ENCODE results near the gene UBE2G2. TPM values are rescaled to one million over a fixed set of nuclear protein-coding genes. Genes with fewer than 3 reads are reported as not detected.

The UBE2G2 gene
- total and polyA plus RNA-seq, 7 experiments from 2014 or later: 50.7 to 150 (median 118) TPM

DNA sequence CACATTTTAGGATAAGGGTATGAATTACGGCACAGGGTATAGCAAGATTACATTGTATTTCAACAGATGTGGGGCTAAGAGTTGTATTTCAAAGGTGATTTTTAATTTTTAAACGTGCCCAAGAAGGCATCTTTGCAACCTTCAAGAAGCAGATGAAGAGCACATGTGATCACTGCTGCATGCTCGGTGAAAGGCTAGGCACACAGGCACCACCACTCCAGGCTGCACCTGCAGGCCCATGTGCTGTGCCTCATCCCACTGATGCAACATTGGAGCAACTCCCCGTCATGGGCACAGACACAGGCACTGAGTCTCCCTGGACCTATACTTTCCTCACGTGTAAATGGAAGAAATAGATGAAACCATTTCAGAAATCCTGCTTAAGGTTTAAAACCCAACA is 23.5 kb downstream of the UBE2G2 start:
- Mint-ChIP-seq H3K27me3 (no peaks in the 10 kb centered on the region), H3K9me3 (no peaks in the 10 kb centered on the region)
- no peak for ATAC-seq

DNA sequence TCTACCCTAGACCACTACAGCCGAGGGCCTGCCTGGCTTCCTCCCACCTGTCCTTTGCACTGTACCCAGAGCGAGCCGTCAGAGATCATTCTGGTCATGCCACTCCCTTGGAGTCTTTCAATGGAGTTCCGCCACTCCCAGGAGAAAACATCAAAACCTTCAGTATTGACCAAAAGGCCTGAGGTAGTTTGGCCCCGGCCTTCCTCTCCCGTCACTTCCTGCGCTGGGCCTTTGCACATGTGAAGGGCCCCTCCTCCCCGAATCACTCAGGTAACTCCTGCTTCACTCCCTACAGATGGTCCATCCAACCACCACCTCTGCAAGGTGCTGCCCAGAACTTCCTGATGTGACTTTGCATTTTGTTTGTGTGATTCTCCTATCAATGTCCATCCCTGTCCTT is 26.6 kb downstream of the UBE2G2 start:
- Histone ChIP-seq H3K36me3 (ENCODE audit: control insufficient read depth in 2 of 3, insufficient read depth in 3 of 3, low read length in 3 of 3) (peaks cover 9 to 80% (median 17%) of the 10 kb centered on the region in 3 experiments), H3K9me3 (ENCODE audit: control insufficient read depth in 2 of 3, low read length in 3 of 3) (no peaks in the 10 kb centered on the region), H3K27me3 (ENCODE audit: control insufficient read depth in 2 of 2, insufficient read depth in 2 of 2, low read length in 2 of 2) (no peaks in the 10 kb centered on the region), H3K4me3 (ENCODE audit: low read length) (no peak overlapping the region), H3K4me1 (ENCODE audit: control insufficient read depth in 2 of 2, insufficient read depth in 2 of 2, low read length in 2 of 2) (no peaks in the 10 kb centered on the region), H3K27ac (ENCODE audit: low read depth, low read length) (no peak overlapping the region)
- Mint-ChIP-seq H3K9me3 (no peaks in the 10 kb centered on the region), H3K27ac (peak overlapping the region in 1 of 9 donors; percentile 41), H3K27me3 (no peaks in the 10 kb centered on the region), H3K36me3 (peaks cover 7 to 52% (median 24%) of the 10 kb centered on the region in 5 donors), H3K4me1 (peaks cover 0 to 17% (median 7%) of the 10 kb centered on the region in 7 donors), H3K4me3 (no peak overlapping the region)
- POLR2A ChIA-PET: no interaction called here
- intact Hi-C loops (cut with micrococcal nuclease): no loop called here
- CTCF ChIA-PET: no interaction called here
- peak in 1 of 9 donors; percentile 17 for DNase-seq
- no peak for ATAC-seq

More for the DNA sequence above, 23.5 kb downstream of the UBE2G2 start:
- peaks cover 2 to 36% (median 24%) of the 10 kb centered on the region in 7 donors for H3K4me1 Mint-ChIP-seq
- intact Hi-C loops (cut with micrococcal nuclease): no loop called here
- no peak overlapping the region for H3K4me3 Mint-ChIP-seq
- CTCF ChIA-PET: no interaction called here
- peaks cover 4 to 64% (median 9%) of the 10 kb centered on the region in 3 experiments for H3K36me3 ChIP-seq (ENCODE audit: control insufficient read depth in 2 of 3, insufficient read depth in 3 of 3, low read length in 3 of 3)
- H3K9me3 ChIP-seq (ENCODE audit: control insufficient read depth in 2 of 3, low read length in 3 of 3): no peaks in the 10 kb centered on the region
- DNase-seq: no peak
- no peak overlapping the region for H3K4me3 ChIP-seq (ENCODE audit: low read length)
- H3K27me3 ChIP-seq (ENCODE audit: control insufficient read depth in 2 of 2, insufficient read depth in 2 of 2, low read length in 2 of 2): no peaks in the 10 kb centered on the region
- peak overlapping the region in 1 of 9 donors; percentile 31 for H3K27ac Mint-ChIP-seq
- POLR2A ChIA-PET: no interaction called here
- H3K27ac ChIP-seq (ENCODE audit: low read depth, low read length): no peak overlapping the region
- H3K4me1 ChIP-seq (ENCODE audit: control insufficient read depth in 2 of 2, insufficient read depth in 2 of 2, low read length in 2 of 2): no peaks in the 10 kb centered on the region
- peaks cover 7 to 43% (median 20%) of the 10 kb centered on the region in 5 donors for H3K36me3 Mint-ChIP-seq

DNA sequence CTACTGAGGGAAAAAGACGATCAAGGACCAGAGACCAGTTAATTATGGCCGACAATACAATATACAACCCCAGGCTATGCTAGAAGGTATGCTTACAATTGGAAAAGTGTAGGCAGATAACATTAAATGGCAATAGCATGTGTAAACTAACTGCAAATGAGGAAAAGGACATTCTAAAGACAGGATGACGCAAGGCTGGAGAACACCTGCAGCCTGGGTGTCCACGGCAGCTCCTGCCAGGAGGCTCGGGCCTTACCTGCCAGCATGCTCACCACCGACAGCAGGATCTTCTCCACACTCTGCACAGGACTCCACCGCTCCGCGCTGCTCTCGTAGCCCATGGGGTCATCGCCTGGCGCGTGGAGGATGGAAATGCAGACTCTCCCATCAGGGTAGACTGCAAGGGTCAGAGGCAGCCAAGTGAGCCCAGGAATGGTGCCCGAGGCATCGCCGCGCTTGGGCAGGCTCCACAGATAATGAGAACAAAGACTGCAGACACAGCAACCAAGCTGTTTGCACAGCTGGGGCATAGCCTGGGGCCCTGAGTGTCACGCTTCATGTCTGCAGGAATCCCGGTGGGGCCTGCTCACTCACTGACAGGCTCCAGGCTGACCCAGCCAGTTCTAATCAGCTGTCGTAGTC is 28.2 kb downstream of the UBE2G2 start:
- Mint-ChIP-seq H3K27me3 (no peaks in the 10 kb centered on the region), H3K36me3 (peaks cover 7 to 54% (median 23%) of the 10 kb centered on the region in 5 donors), H3K4me3 (no peak overlapping the region), H3K9me3 (no peaks in the 10 kb centered on the region), H3K27ac (peak overlapping the region in 1 of 9 donors; percentile 33), H3K4me1 (peaks cover 0 to 8% (median 7%) of the 10 kb centered on the region in 7 donors)
- H3K27me3 ChIP-seq (ENCODE audit: control insufficient read depth in 2 of 2, insufficient read depth in 2 of 2, low read length in 2 of 2): no peaks in the 10 kb centered on the region
- ATAC-seq: no peak
- POLR2A ChIA-PET: interaction anchor here (0.9 kb wide), 1 partner anchor 9 kb away, joined by 3 read pairs; no protein-coding TSS in a partner anchor
- intact Hi-C loops (cut with micrococcal nuclease): no loop called here
- H3K27ac ChIP-seq (ENCODE audit: low read depth, low read length): no peak overlapping the region
- CTCF ChIA-PET: interaction anchor here (1.0 kb wide), 1 partner anchor 263 kb away, joined by 4 read pairs; no protein-coding TSS in a partner anchor
- no peaks in the 10 kb centered on the region for H3K9me3 ChIP-seq (ENCODE audit: control insufficient read depth in 2 of 3, low read length in 3 of 3)
- no peak overlapping the region for H3K4me3 ChIP-seq (ENCODE audit: low read length)
- DNase-seq: peak in 1 of 9 donors; percentile 18
- H3K4me1 ChIP-seq (ENCODE audit: control insufficient read depth in 2 of 2, insufficient read depth in 2 of 2, low read length in 2 of 2): no peaks in the 10 kb centered on the region
- peaks cover 9 to 80% (median 17%) of the 10 kb centered on the region in 3 experiments for H3K36me3 ChIP-seq (ENCODE audit: control insufficient read depth in 2 of 3, insufficient read depth in 3 of 3, low read length in 3 of 3)

DNA sequence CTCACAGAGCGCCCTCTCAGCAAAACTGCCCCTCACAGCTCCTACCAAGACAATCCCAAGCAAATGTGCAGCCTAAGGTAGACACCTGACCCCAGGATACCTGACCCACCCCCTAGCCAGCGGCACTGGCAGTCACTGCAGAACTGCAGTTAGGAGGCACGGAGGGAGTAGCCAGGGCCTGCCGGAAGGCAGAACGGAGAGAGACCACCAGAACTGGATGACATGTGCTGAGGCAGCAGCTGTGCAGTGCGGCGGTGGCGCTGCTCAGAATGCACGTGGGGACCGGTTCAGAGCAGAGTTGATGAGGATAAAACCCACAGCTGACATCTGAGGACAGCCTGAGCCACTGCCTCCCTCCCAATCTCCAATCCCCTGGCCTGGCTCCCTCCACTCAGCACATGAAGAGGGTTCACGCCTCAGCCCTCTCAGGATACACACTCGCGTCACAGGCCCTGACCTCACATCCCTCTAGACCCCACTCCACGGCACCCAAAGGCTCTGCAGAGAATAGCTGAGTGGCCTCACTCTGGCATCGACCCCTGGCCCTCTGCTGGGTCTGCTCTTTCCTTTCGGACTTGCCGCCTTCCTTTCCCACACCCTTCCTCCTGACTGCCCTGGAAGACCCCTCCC is 29.6 kb downstream of the UBE2G2 start:
- Histone ChIP-seq H3K36me3 (ENCODE audit: control insufficient read depth in 2 of 3, insufficient read depth in 3 of 3, low read length in 3 of 3) (peaks cover 9 to 68% (median 17%) of the 10 kb centered on the region in 3 experiments), H3K4me1 (ENCODE audit: control insufficient read depth in 2 of 2, insufficient read depth in 2 of 2, low read length in 2 of 2) (no peaks in the 10 kb centered on the region), H3K9me3 (ENCODE audit: control insufficient read depth in 2 of 3, low read length in 3 of 3) (no peaks in the 10 kb centered on the region), H3K27ac (ENCODE audit: low read depth, low read length) (no peak overlapping the region), H3K27me3 (ENCODE audit: control insufficient read depth in 2 of 2, insufficient read depth in 2 of 2, low read length in 2 of 2) (no peaks in the 10 kb centered on the region), H3K4me3 (ENCODE audit: low read length) (no peak overlapping the region)
- DNase-seq: peak in 1 of 9 donors; percentile 9
- intact Hi-C loops (cut with micrococcal nuclease): no loop called here
- no peaks in the 10 kb centered on the region for H3K27me3 Mint-ChIP-seq
- no peak overlapping the region for H3K4me3 Mint-ChIP-seq
- CTCF ChIA-PET: no interaction called here
- POLR2A ChIA-PET: interaction anchor here (0.5 kb wide), 1 partner anchor 158 kb away, joined by 8 read pairs; no protein-coding TSS in a partner anchor
- peaks cover 0 to 2% (median 0%) of the 10 kb centered on the region in 7 donors for H3K4me1 Mint-ChIP-seq
- H3K9me3 Mint-ChIP-seq: no peaks in the 10 kb centered on the region
- peak overlapping the region in 1 of 9 donors; percentile 9 for H3K27ac Mint-ChIP-seq
- H3K36me3 Mint-ChIP-seq: peaks cover 4 to 43% (median 20%) of the 10 kb centered on the region in 5 donors
- ATAC-seq: no peak

DNA sequence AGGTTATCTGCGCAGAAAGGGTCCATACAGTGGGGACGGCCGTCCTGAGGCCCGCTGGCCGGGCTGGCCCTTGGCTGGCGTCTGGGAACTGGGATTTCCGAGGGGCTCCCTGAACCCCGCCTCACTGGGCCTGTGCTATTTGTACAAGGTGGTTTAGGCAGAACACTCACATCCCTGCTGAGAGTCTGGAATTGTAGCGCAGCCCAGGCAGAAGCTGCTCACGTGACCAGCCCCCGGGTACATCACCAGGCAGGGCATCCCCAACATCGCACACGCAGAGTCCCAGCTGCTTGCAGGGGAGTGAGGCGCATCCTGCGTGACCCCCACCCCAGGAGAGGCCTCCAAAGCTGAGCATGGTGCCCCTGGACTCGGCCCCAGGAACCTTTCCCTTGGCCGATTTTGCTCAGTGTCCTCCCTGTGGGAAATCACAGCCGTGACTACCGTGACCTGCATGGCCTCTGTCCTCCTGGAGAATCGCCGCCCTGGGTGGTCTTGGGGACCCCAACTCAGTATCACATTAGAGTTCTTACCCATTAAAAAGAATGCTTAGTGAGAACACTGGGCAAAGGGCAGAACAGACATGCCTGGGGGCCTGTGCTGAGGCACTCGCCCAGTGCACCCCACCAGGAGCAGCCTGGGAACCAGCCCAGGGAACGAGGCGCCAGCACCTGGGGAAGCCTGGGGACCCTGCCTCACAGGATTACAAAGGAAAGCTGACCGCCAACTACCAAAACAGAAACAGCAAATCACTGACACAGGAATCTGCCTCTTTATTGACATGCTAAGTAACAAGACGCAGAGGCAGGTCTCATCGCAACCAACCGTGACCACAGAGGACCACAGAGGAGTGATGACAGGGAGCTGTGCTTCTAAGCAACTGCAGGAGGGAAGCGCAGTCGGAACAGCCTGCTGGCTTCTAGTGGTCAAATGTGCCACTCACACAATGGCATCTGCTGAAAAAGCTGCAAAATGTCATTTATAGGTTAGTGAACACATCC is 33.5 kb downstream of the UBE2G2 start:
- Histone ChIP-seq H3K4me1 (ENCODE audit: control insufficient read depth in 2 of 2, insufficient read depth in 2 of 2, low read length in 2 of 2) (peaks cover 13 to 17% of the 10 kb centered on the region in 2 donors), H3K36me3 (ENCODE audit: control insufficient read depth in 2 of 3, insufficient read depth in 3 of 3, low read length in 3 of 3) (peaks cover 0 to 34% (median 13%) of the 10 kb centered on the region in 3 experiments), H3K9me3 (ENCODE audit: control insufficient read depth in 2 of 3, low read length in 3 of 3) (no peaks in the 10 kb centered on the region), H3K27me3 (ENCODE audit: control insufficient read depth in 2 of 2, insufficient read depth in 2 of 2, low read length in 2 of 2) (no peaks in the 10 kb centered on the region), H3K4me3 (ENCODE audit: low read length) (no peak overlapping the region), H3K27ac (ENCODE audit: low read depth, low read length) (no peak overlapping the region)
- Mint-ChIP-seq H3K36me3 (peaks cover 0 to 27% (median 11%) of the 10 kb centered on the region in 5 donors), H3K4me3 (no peak overlapping the region), H3K27me3 (no peaks in the 10 kb centered on the region), H3K9me3 (no peaks in the 10 kb centered on the region), H3K4me1 (peaks cover 7 to 19% (median 11%) of the 10 kb centered on the region in 7 donors), H3K27ac (no peak overlapping the region)
- intact Hi-C loops (cut with micrococcal nuclease): no loop called here
- POLR2A ChIA-PET: interaction anchor here (0.7 kb wide), 1 partner anchor 799 kb away, joined by 3 read pairs; no protein-coding TSS in a partner anchor
- no peak for DNase-seq
- CTCF ChIA-PET: no interaction called here
- ATAC-seq: no peak

DNA sequence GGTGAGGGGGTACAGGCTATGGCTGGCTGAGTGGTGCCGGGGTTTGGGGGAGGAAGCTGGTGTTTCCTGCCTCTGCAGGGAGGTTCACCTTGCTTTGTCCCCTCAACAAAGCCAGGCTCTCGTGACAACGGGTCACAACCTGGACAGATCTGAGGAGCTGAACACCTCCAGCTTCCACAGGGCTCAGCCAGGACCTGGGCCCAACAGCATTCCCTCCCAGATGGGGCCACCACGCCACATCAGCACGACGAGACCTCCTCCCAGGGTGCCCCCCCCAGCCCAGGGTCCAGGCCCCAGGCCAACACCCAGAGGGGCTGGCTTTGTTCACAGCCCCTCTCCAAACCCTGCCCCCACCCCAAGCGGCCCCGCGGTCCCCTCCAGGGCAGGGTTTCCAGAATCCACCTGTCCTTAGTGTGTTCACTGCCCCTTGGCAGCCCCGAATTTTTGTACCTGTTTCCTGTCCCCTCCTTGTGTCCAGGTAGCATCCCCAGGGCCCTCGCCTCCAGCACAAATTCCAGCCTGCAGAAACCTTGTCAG is 34.7 kb downstream of the UBE2G2 start:
- Histone ChIP-seq H3K4me3 (ENCODE audit: low read length) (no peak overlapping the region), H3K27ac (ENCODE audit: low read depth, low read length) (no peak overlapping the region), H3K27me3 (ENCODE audit: control insufficient read depth in 2 of 2, insufficient read depth in 2 of 2, low read length in 2 of 2) (no peaks in the 10 kb centered on the region), H3K9me3 (ENCODE audit: control insufficient read depth in 2 of 3, low read length in 3 of 3) (no peaks in the 10 kb centered on the region), H3K4me1 (ENCODE audit: control insufficient read depth in 2 of 2, insufficient read depth in 2 of 2, low read length in 2 of 2) (peaks cover 13 to 17% of the 10 kb centered on the region in 2 donors), H3K36me3 (ENCODE audit: control insufficient read depth in 2 of 3, insufficient read depth in 3 of 3, low read length in 3 of 3) (peaks cover 0 to 22% (median 9%) of the 10 kb centered on the region in 3 experiments)
- ATAC-seq (no peak), DNase-seq (no peak)
- peaks cover 7 to 19% (median 11%) of the 10 kb centered on the region in 7 donors for H3K4me1 Mint-ChIP-seq
- ChIA-PET POLR2A (no interaction called here), CTCF (no interaction called here)
- H3K36me3 Mint-ChIP-seq: peaks cover 0 to 22% (median 4%) of the 10 kb centered on the region in 5 donors
- H3K27ac Mint-ChIP-seq: peak overlapping the region in 3 of 9 donors; percentile 28 to 52 (median 48)
- no peaks in the 10 kb centered on the region for H3K9me3 Mint-ChIP-seq
- no peak overlapping the region for H3K4me3 Mint-ChIP-seq
- no peaks in the 10 kb centered on the region for H3K27me3 Mint-ChIP-seq
- intact Hi-C loops (cut with micrococcal nuclease): no loop called here

Measured in naive thymus-derived CD4-positive, alpha-beta T cell (primary cell).